GM10248 (cell line): ENCODE measurements around the gene TAS2R39.

Source experiments
- CTCF ChIA-PET: fragments of 300-600 bp; sonication (Branson Sonifier 250); formaldehyde crosslinking; extraction: SDS; loops from one replicate; lab custom pipeline; 2021; ENCODE audit warnings: antibody characterized with exemption; lab: Yijun Ruan, JAX
- POLR2A ChIA-PET: fragments of 350-650 bp; sonication (Branson Sonifier 250); formaldehyde crosslinking; extraction: SDS; loops from one replicate; lab custom pipeline; 2020; ENCODE audit warnings: antibody characterized with exemption; lab: Yijun Ruan, JAX
- DNase-seq: peaks from one replicate; pipeline ENCODE4 v3.0.0; 2012; ENCODE audit errors: extremely low spot score
- CTCF ChIP-seq: IDR thresholded peaks from 2 replicates; pipeline ENCODE4 v1.5.1; 2012; ENCODE audit warnings: mild to moderate bottlenecking, low read depth; ENCODE audit errors: extremely low read depth, missing control alignments, control extremely low read depth

The TAS2R39 gene

GRCh38 chr7:143221737-143222136 lies 38.5 kb downstream of the TAS2R39 start, which contains the start of gene TAS2R40:
TSS of gene TAS2R40 (plus strand) at chr7:143222037. CDS start at chr7:143222079, 42 bp downstream.
- ChIA-PET CTCF (interaction anchor here (0.7 to 11.5 kb wide), 7 partner anchors 15 to 687 kb away, joined by 3 to 495 read pairs (median 3); no protein-coding TSS in a partner anchor), POLR2A (no interaction called here)
- no peak for DNase-seq
- TF ChIP-seq CTCF, result no peak

GRCh38 chr7:143222782-143223181 lies 39.6 kb downstream of the TAS2R39 start:
- ChIA-PET POLR2A (interaction anchor here (0.6 kb wide), 1 partner anchor 151 kb away, joined by 3 read pairs; no protein-coding TSS in a partner anchor), CTCF (interaction anchor here (2.2 to 11.5 kb wide), 3 partner anchors 8 to 215 kb away, joined by 16 to 495 read pairs (median 17); no protein-coding TSS in a partner anchor)
- no peak for DNase-seq
- no peak for TF ChIP-seq CTCF

GRCh38 chr7:143223784-143224183 lies 40.6 kb downstream of the TAS2R39 start:
- POLR2A ChIA-PET, result interaction anchor here (0.6 kb wide), 1 partner anchor 38 kb away, joined by 4 read pairs; no protein-coding TSS in a partner anchor
- TF ChIP-seq CTCF, result no peak
- DNase-seq, result no peak
- CTCF ChIA-PET, result interaction anchor here (0.9 to 11.5 kb wide), 6 partner anchors 7 to 689 kb away, joined by 3 to 495 read pairs (median 6); no protein-coding TSS in a partner anchor

- CTCF ChIA-PET, result interaction anchor here (1.6 to 11.5 kb wide), 2 partner anchors 15 to 217 kb away, joined by 10 to 495 read pairs; no protein-coding TSS in a partner anchor
- POLR2A ChIA-PET, result no interaction called here
- TF ChIP-seq CTCF, result no peak
- no peak for DNase-seq
These were observed 41.8 kb downstream of the TAS2R39 start for GRCh38 chr7:143225047-143225446.

- TF ChIP-seq CTCF, result no peak
- CTCF ChIA-PET, result interaction anchor here (0.9 to 1.1 kb wide), 2 partner anchors 12 to 13 kb away, joined by 4 to 5 read pairs; no protein-coding TSS in a partner anchor
- POLR2A ChIA-PET, result no interaction called here
- DNase-seq, result no peak
These were observed 44.6 kb downstream of the TAS2R39 start for GRCh38 chr7:143227806-143228205.

GRCh38 chr7:143229054-143229790 lies 46.0 kb downstream of the TAS2R39 start:
- TF ChIP-seq CTCF, result no peak
- CTCF ChIA-PET, result interaction anchor here (1.5 to 1.8 kb wide), 3 partner anchors 11 to 225 kb away, joined by 3 to 9 read pairs (median 8); no protein-coding TSS in a partner anchor
- POLR2A ChIA-PET, result no interaction called here
- no peak for DNase-seq
